PC-3 (cell line): ENCODE measurements around the gene PRAC1. TPM values are rescaled to one million over a fixed set of nuclear protein-coding genes. Genes with fewer than 3 reads are reported as not detected.

Experiments used
- ATAC-seq: fragments of 200-7000 bp; cut with Tn5 transposase; 2 replicates; pipeline ENCODE4 v1.9.1; 2020; ENCODE audit warnings: mild to moderate bottlenecking, moderate library complexity
- BruUV-seq: library from RNA; stranded (reverse); fragments of 400-500 nt; replicated peaks from 2 replicates; lab custom pipeline; 2021; lab: Mats Ljungman, UMichigan
- CTCF ChIA-PET: fragments of 300-600 bp; sonication (Branson Sonifier 250); formaldehyde crosslinking; loops from one replicate; lab custom pipeline; 2022; ENCODE audit warnings: antibody characterized with exemption; lab: Charles Lee
- POLR2A ChIA-PET: fragments of 300-600 bp; sonication (Branson Sonifier 250); formaldehyde crosslinking; loops from one replicate; lab custom pipeline; 2022; ENCODE audit warnings: antibody characterized with exemption; ENCODE audit not compliant: unreplicated experiment; lab: Charles Lee
- DNase-seq: peaks from one replicate; pipeline ENCODE4 v3.0.0-alpha.2; 2015
- H2AFZ ChIP-seq: fragments of 300-600 bp; sonication (generic); 2 replicates; pipeline ENCODE4 v1.6.0; 2016; ENCODE audit warnings: antibody characterized with exemption, low read length
- H3F3A ChIP-seq: fragments of 300-600 bp; sonication (generic); one replicate; pipeline ENCODE4 v1.6.0; 2017; ENCODE audit warnings: antibody characterized with exemption, low read length, control low read depth, mild to moderate bottlenecking; ENCODE audit not compliant: unreplicated experiment
- H3K27ac ChIP-seq: fragments of 300-600 bp; sonication (generic); 2 replicates; pipeline ENCODE4 v1.5.1; 2016; ENCODE audit warnings: mild to moderate bottlenecking, low read length
- H3K27me3 ChIP-seq: fragments of 300-600 bp; sonication (generic); 2 replicates; pipeline ENCODE4 v1.6.1; 2016; ENCODE audit warnings: low read length, mixed read lengths
- H3K36me3 ChIP-seq: fragments of 300-600 bp; sonication (generic); 2 replicates; pipeline ENCODE4 v1.6.1; 2016; ENCODE audit warnings: low read depth, mixed run types, low read length, mixed read lengths
- H3K4me1 ChIP-seq: fragments of 300-600 bp; sonication (generic); 2 replicates; pipeline ENCODE4 v1.5.1; 2016; ENCODE audit warnings: low read length; ENCODE audit not compliant: insufficient read depth
- H3K4me2 ChIP-seq: fragments of 300-600 bp; sonication (generic); 2 replicates; pipeline ENCODE4 v1.6.0; 2016; ENCODE audit warnings: low read length
- H3K4me3 ChIP-seq: fragments of 300-600 bp; sonication (generic); 2 replicates; pipeline ENCODE4 v1.5.1; 2016; ENCODE audit warnings: mild to moderate bottlenecking, low read length, mixed read lengths
- H3K79me2 ChIP-seq: fragments of 300-600 bp; sonication (generic); 2 replicates; pipeline ENCODE4 v1.6.1; 2017; ENCODE audit warnings: low read length, mixed read lengths
- H3K9ac ChIP-seq: fragments of 300-600 bp; sonication (generic); 2 replicates; pipeline ENCODE4 v1.6.0; 2016; ENCODE audit warnings: mild to moderate bottlenecking, low read length
- H3K9me2 ChIP-seq: fragments of 300-600 bp; sonication (generic); replicated peaks from 2 replicates; pipeline ENCODE4 v1.6.1; 2016; ENCODE audit warnings: mixed run types, low read length, mixed read lengths
- H3K9me3 ChIP-seq: fragments of 300-600 bp; sonication (generic); 2 replicates; pipeline ENCODE4 v1.6.1; 2016; ENCODE audit warnings: low read length, mixed read lengths
- H4K20me1 ChIP-seq: fragments of 300-600 bp; sonication (generic); 2 replicates; pipeline ENCODE4 v1.6.1; 2016; ENCODE audit warnings: low read length, mixed read lengths
- CTCF ChIP-seq: fragments of 300-600 bp; sonication (generic); conservative IDR thresholded peaks from 2 replicates; pipeline ENCODE4 v1.5.1; 2017; ENCODE audit warnings: antibody characterized with exemption, low read depth, mild to moderate bottlenecking, low read length
- EZH2 ChIP-seq: fragments of 300-600 bp; sonication (generic); IDR thresholded peaks from one replicate; pipeline ENCODE4 v1.6.1; 2017; ENCODE audit warnings: antibody characterized with exemption, mild to moderate bottlenecking, low read length; ENCODE audit not compliant: unreplicated experiment
- EZH2phosphoT487 ChIP-seq: fragments of 300-600 bp; sonication (generic); IDR thresholded peaks from 2 replicates; pipeline ENCODE4 v1.6.1; 2018; ENCODE audit warnings: mild to moderate bottlenecking, antibody characterized with exemption, low read length, borderline replicate concordance
- intact Hi-C: fragments of 100-400 bp; cut with micrococcal nuclease; formaldehyde crosslinking; loops from 2 replicates; pipeline ENCODE4 v1.9.0; 2023
- total RNA-seq: library from RNA; depleted of rRNA; stranded (reverse); fragments of >200 nt; gene quantifications from 2 replicates; pipeline ENCODE4 v1.2.3, GENCODE V29; 2014

Gene PRAC1
- total RNA-seq, 1 experiment from 2014 or later = 44.4 TPM

GRCh38 chr17:48748718-48749566 lies 26.6 kb upstream of the PRAC1 start:
- ChIA-PET POLR2A (interaction anchor here (0.7 to 1.1 kb wide), 4 partner anchors 10 to 144 kb away, joined by 3 to 10 read pairs (median 5); partner anchors contain the start of genes ATP5MC1 and HOXB13), CTCF (interaction anchor here (0.7 to 1.8 kb wide), 5 partner anchors 11 to 42 kb away, joined by 3 to 5 read pairs (median 4); partner anchors contain the start of gene PRAC2)
- TF ChIP-seq CTCF (no peak), EZH2 (no peak), EZH2phosphoT487 (no peak)
- BruUV-seq = no TSS peak
- H3K9me3 ChIP-seq = no peaks in the 10 kb centered on the region
- peak; percentile 61 for DNase-seq
- intact Hi-C loops = no loop called here
- peaks cover 58% of the 10 kb centered on the region for H3K4me1 ChIP-seq
- no peaks in the 10 kb centered on the region for H4K20me1 ChIP-seq
- peak overlapping the region; percentile 91 for H3K4me2 ChIP-seq
- no peaks in the 10 kb centered on the region for H3F3A ChIP-seq
- peak overlapping the region; percentile 41 for H3K27ac ChIP-seq
- no peaks in the 10 kb centered on the region for H3K9me2 ChIP-seq
- ATAC-seq = no peak
- H2AFZ ChIP-seq = peak overlapping the region; percentile 89
- H3K79me2 ChIP-seq = peaks cover 38% of the 10 kb centered on the region
- peak overlapping the region; percentile 78 for H3K4me3 ChIP-seq
- peak overlapping the region; percentile 91 for H3K9ac ChIP-seq
- no peaks in the 10 kb centered on the region for H3K27me3 ChIP-seq
- H3K36me3 ChIP-seq = no peaks in the 10 kb centered on the region

GRCh38 chr17:48747445-48748363 lies 25.4 kb upstream of the PRAC1 start:
- no peaks in the 10 kb centered on the region for H3K36me3 ChIP-seq
- H3K9me2 ChIP-seq = no peaks in the 10 kb centered on the region
- H3K27me3 ChIP-seq = no peaks in the 10 kb centered on the region
- TSS peak; percentile 66 for BruUV-seq
- DNase-seq (peak; percentile 71), ATAC-seq (peak; percentile 27)
- intact Hi-C loops = loop anchor here (2.0 kb wide), 1 partner anchor 15 kb away; no protein-coding TSS in a partner anchor
- H3K9me3 ChIP-seq = no peaks in the 10 kb centered on the region
- peak overlapping the region; percentile 78 for H3K4me3 ChIP-seq
- H3K4me2 ChIP-seq = peak overlapping the region; percentile 91
- peak overlapping the region; percentile 91 for H3K9ac ChIP-seq
- H3K4me1 ChIP-seq = peaks cover 50% of the 10 kb centered on the region
- peaks cover 38% of the 10 kb centered on the region for H3K79me2 ChIP-seq
- no peaks in the 10 kb centered on the region for H3F3A ChIP-seq
- no peaks in the 10 kb centered on the region for H4K20me1 ChIP-seq
- ChIA-PET POLR2A (interaction anchor here (0.6 to 0.7 kb wide), 3 partner anchors 9 to 19 kb away, joined by 4 to 6 read pairs (median 6); partner anchors contain the start of gene HOXB13), CTCF (interaction anchor here (0.6 to 1.8 kb wide), 7 partner anchors 10 to 72 kb away, joined by 3 to 10 read pairs (median 4); no protein-coding TSS in a partner anchor)
- peak overlapping the region; percentile 89 for H2AFZ ChIP-seq
- TF ChIP-seq EZH2phosphoT487 (no peak), CTCF (no peak), EZH2 (no peak)
- H3K27ac ChIP-seq = peak overlapping the region; percentile 74
